K562 (cell line): ENCODE measurements around the gene BCL10. TPM values are rescaled to one million over a fixed set of nuclear protein-coding genes. Genes with fewer than 3 reads are reported as not detected.

Experiments
- ATAC-seq: fragments of 200-7000 bp; cut with Tn5 transposase; 3 replicates; pipeline ENCODE4 v1.9.1; 2020; ENCODE audit warnings: moderate library complexity
- BruUV-seq: library from RNA; stranded (reverse); fragments of 400-500 nt; replicated peaks from 2 replicates; lab custom pipeline; 2021; lab: Mats Ljungman, UMichigan
- CTCF ChIA-PET: fragments of 300-600 bp; formaldehyde crosslinking; extraction: SDS; loops from one replicate; lab custom pipeline; 2021; ENCODE audit warnings: low intra/inter-chr PET ratio; lab: Yijun Ruan, JAX
- POLR2A ChIA-PET: fragments of 300-600, 350-650 bp; sonication (Branson Sonifier 250); formaldehyde crosslinking; extraction: SDS; loops from one replicate; lab custom pipeline; 2021; ENCODE audit warnings: antibody characterized with exemption, inconsistent platforms; lab: Yijun Ruan, JAX
- DNase-seq, 4 experiments: peaks; one replicate each; pipeline versions ENCODE4 v3.0.0 to v3.0.0-alpha.2; 2011 to 2018; ENCODE audit warnings: low spot score in 3 of 4, mixed read lengths in 3 of 4; ENCODE audit errors: extremely low read depth in 1 of 4
- FAIRE-seq: peaks from 2 replicates; lab custom pipeline; 2011; peaks lifted over from hg19 to GRCh38; lab: Jason Lieb, UNC
- H2AFZ ChIP-seq: 2 replicates; pipeline ENCODE4 v1.6.0; 2011; ENCODE audit warnings: low read depth, low read length, control low read depth, inconsistent platforms
- H3K27ac ChIP-seq: fragments of 200-600 bp; 3 replicates; pipeline ENCODE4 v1.8.0; 2011; ENCODE audit warnings: low read depth, mild to moderate bottlenecking, control low read depth, inconsistent platforms, low read length, moderate library complexity, mixed read lengths; ENCODE audit errors: extremely low read depth
- H3K27me3 ChIP-seq, 2 experiments: fragments of 300-600 bp in 1 of 2; 2 replicates in 1 of 2; 3 replicates in 1 of 2; pipeline versions ENCODE4 v1.6.0 to v1.8.0; 2011; ENCODE audit warnings: inconsistent platforms in 2 of 2, low read length in 2 of 2, mild to moderate bottlenecking in 1 of 2, mixed read lengths in 1 of 2, moderate library complexity in 1 of 2; ENCODE audit not compliant: control insufficient read depth in 2 of 2, insufficient read depth in 2 of 2
- H3K36me3 ChIP-seq: fragments of 300-600 bp; 3 replicates; pipeline ENCODE4 v1.8.0; 2011; ENCODE audit warnings: mild to moderate bottlenecking, low read length, inconsistent platforms; ENCODE audit not compliant: control insufficient read depth, insufficient read depth
- H3K4me1 ChIP-seq, 2 experiments: fragments of 200-600 bp in 1 of 2; replicated peaks in 1 of 2; 2 replicates in 1 of 2; 3 replicates in 1 of 2; pipeline versions ENCODE4 v1.5.1 to v1.8.0; 2011; ENCODE audit warnings: inconsistent platforms in 2 of 2, low read length in 2 of 2, mild to moderate bottlenecking in 1 of 2, mixed read lengths in 1 of 2, moderate library complexity in 1 of 2; ENCODE audit not compliant: control insufficient read depth in 2 of 2, insufficient read depth in 2 of 2
- H3K4me2 ChIP-seq: 2 replicates; pipeline ENCODE4 v1.6.1; 2011; ENCODE audit warnings: low read length, control low read depth, inconsistent platforms, mixed read lengths; ENCODE audit not compliant: insufficient read depth
- H3K4me3 ChIP-seq: fragments of 200-600 bp; sonication (generic), shearing (Covaris generic); 2 replicates; pipeline ENCODE4 v1.5.1; 2016; ENCODE audit warnings: control low read depth, inconsistent platforms
- H3K79me2 ChIP-seq: fragments of 200-600 bp; 3 replicates; pipeline ENCODE4 v1.8.0; 2011; ENCODE audit warnings: low read length, inconsistent platforms; ENCODE audit not compliant: control insufficient read depth, insufficient read depth
- H3K9ac ChIP-seq, 2 experiments: 2 replicates each; pipeline versions ENCODE4 v1.6.0 to v1.6.1; 2011; ENCODE audit warnings: low read depth in 2 of 2, low read length in 2 of 2, control low read depth in 1 of 2, inconsistent platforms in 1 of 2, mild to moderate bottlenecking in 1 of 2, mixed read lengths in 1 of 2; ENCODE audit not compliant: insufficient read depth in 1 of 2
- H3K9me1 ChIP-seq: one replicate; pipeline ENCODE4 v1.6.0; 2011; ENCODE audit warnings: inconsistent platforms, mild to moderate bottlenecking, low read length, moderate library complexity; ENCODE audit not compliant: control insufficient read depth, insufficient read depth
- H3K9me3 ChIP-seq: replicated peaks from 2 replicates; pipeline ENCODE4 v1.5.1; 2011; ENCODE audit warnings: low read depth, low read length, inconsistent platforms; ENCODE audit not compliant: control insufficient read depth, insufficient read depth
- H4K20me1 ChIP-seq: replicated peaks from 2 replicates; pipeline ENCODE4 v1.6.1; 2011; ENCODE audit warnings: low read length, inconsistent platforms, mixed read lengths; ENCODE audit not compliant: control insufficient read depth, insufficient read depth
- BRD9 ChIP-seq: fragments of 450-650 bp; IDR thresholded peaks from 2 replicates; pipeline ENCODE4 v1.6.1; 2018; ENCODE audit warnings: low read depth; ENCODE audit not compliant: partially characterized antibody
- HNRNPK ChIP-seq: fragments of 200-400 bp; formaldehyde crosslinking; IDR thresholded peaks from one replicate; pipeline ENCODE4 v1.6.1; 2018; ENCODE audit warnings: mild to moderate bottlenecking, low read depth, low read length; ENCODE audit not compliant: poor library complexity, severe bottlenecking
- KAT7 ChIP-seq: sonication (generic); formaldehyde crosslinking; IDR thresholded peaks from 2 replicates; pipeline ENCODE4 v1.8.0; 2022; ENCODE audit warnings: missing genetic modification reagents, mild to moderate bottlenecking, borderline replicate concordance
- KLF1 ChIP-seq: fragments of 450-650 bp; IDR thresholded peaks from 2 replicates; pipeline ENCODE4 v1.6.1; 2016; ENCODE audit warnings: missing genetic modification characterization, missing compliant biosample characterization
- LARP7 ChIP-seq: fragments of 450-650 bp; IDR thresholded peaks from 2 replicates; pipeline ENCODE4 v1.6.1; 2016
- NCOA4 ChIP-seq: fragments of 450-650 bp; IDR thresholded peaks from 2 replicates; pipeline ENCODE4 v1.6.1; 2018; ENCODE audit warnings: mild to moderate bottlenecking; ENCODE audit not compliant: partially characterized antibody
- RAD21 ChIP-seq, 2 experiments: fragments of 250-450 bp in 1 of 2; fragments of 450-650 bp in 1 of 2; sonication (Bioruptor Pico) in 1 of 2; formaldehyde crosslinking in 1 of 2; IDR thresholded peaks in 1 of 2; conservative IDR thresholded peaks in 1 of 2; 2 replicates each; pipeline versions ENCODE4 v1.4.0 to v1.8.0; 2020 to 2022; ENCODE audit warnings: mild to moderate bottlenecking in 2 of 2, moderate library complexity in 1 of 2
- SMAD4 ChIP-seq: fragments of 250-450 bp; sonication (Bioruptor Pico); conservative IDR thresholded peaks from 2 replicates; pipeline ENCODE4 v1.8.0; 2021; ENCODE audit warnings: inconsistent platforms, mild to moderate bottlenecking, moderate library complexity
- ZNF785 ChIP-seq: fragments of 250-450 bp; sonication (Bioruptor Pico); IDR thresholded peaks from 2 replicates; pipeline ENCODE4 v1.4.0; 2020; ENCODE audit warnings: mild to moderate bottlenecking
- in situ Hi-C: fragments of 300-500 bp; cut with MboI; formaldehyde crosslinking; loops from 4 replicates; pipeline ENCODE4 v1.15.0; 2018; ENCODE audit warnings: inconsistent platforms, mixed read lengths
- intact Hi-C: fragments of 100-400 bp; cut with micrococcal nuclease; formaldehyde crosslinking; loops from 2 replicates; pipeline ENCODE4 v1.14.2; 2022
- polyA plus RNA-seq, 8 experiments: library from polyadenylated mRNA; depleted of rRNA in 4 of 8; stranded (reverse) in 5 of 8; unstranded in 3 of 8; fragments of >200 nt; fragmentation: Nextera tagmentation in 2 of 8; fragmentation: Illumina TruSeq in 1 of 8; extraction: Ambion mirVana in 2 of 8; extraction: Trizol in 1 of 8; gene quantifications; 2 replicates each; pipeline versions ENCODE4 v1.2.1 to v1.2.3, GENCODE V29; 2011 to 2014; ENCODE audit warnings: inconsistent platforms in 1 of 8, missing spikeins in 1 of 8
- total RNA-seq, 7 experiments: library from RNA; depleted of rRNA in 6 of 7; stranded (reverse); fragments of >200 nt in 6 of 7; fragmentation: Illumina TruSeq in 2 of 7; extraction: Trizol in 2 of 7; gene quantifications; 2 replicates each; pipeline versions ENCODE4 v1.2.1 to v1.2.3, GENCODE V29; 2011 to 2021; ENCODE audit warnings: low replicate concordance in 1 of 7
- TF ChIP-seq, protein P1 (sequence below): fragments of 250-450 bp; sonication (Bioruptor Pico); IDR thresholded peaks from 2 replicates; pipeline ENCODE4 v1.5.0; 2021
- TF ChIP-seq, protein P2 (sequence below): fragments of 450-650 bp; IDR thresholded peaks from 2 replicates; pipeline ENCODE4 v1.6.1; 2016; ENCODE audit warnings: borderline replicate concordance
- TF ChIP-seq, protein P3 (sequence below): fragments of 250-450 bp; sonication (Bioruptor Pico); IDR thresholded peaks from 2 replicates; pipeline ENCODE4 v1.4.0; 2020; ENCODE audit warnings: mild to moderate bottlenecking, moderate library complexity

The BCL10 gene
- total and polyA plus RNA-seq, 9 of the 15 experiments (the other 6 are each of a cell fraction or from before 2014, with no cell fraction given): 8.0 to 19.4 (median 12.3) TPM

DNA sequence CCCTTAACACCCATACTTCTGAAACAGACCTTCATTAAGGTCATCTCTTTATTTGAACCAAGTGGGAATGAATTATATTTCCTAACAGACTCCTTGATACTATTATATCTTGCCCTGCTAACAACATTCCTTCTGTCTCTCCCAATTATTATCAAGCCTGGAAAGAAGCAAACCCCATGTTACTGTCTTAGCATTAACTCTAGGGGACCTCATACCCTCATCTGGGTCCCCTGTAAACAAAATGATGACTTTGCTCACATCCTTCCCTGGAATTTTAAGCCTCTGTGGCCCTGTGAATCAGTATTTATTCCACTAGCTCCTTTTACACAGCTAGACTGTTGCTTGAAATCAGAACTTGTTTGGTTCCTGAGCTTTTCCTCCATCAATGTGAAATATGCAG is 38.3 kb upstream of the BCL10 start:
- ChIA-PET CTCF (no interaction called here), POLR2A (no interaction called here)
- no peaks in the 10 kb centered on the region for H3K36me3 ChIP-seq
- no peaks in the 10 kb centered on the region for H3K9me1 ChIP-seq
- H3K27me3 ChIP-seq: peaks cover 7 to 15% of the 10 kb centered on the region in 2 experiments; a peak in 2 of 5 replicates
- FAIRE-seq (no peak), ATAC-seq (no peak), DNase-seq (no peak)
- no peak overlapping the region for H3K27ac ChIP-seq
- no peaks in the 10 kb centered on the region for H3K9me3 ChIP-seq
- intact Hi-C loops (no loop called here), in situ Hi-C loops (no loop called here)
- no peak overlapping the region for H3K9ac ChIP-seq
- TF ChIP-seq ZNF785 (no peak), NCOA4 (no peak), RAD21 (CRISPR knock-in tag; conservative IDR thresholded peaks at IDR 0.05 in 1 of 2, IDR thresholded peaks at IDR 0.05 in 1 of 2) (no peak), SMAD4 (CRISPR knock-in tag) (no peak), LARP7 (no peak), KAT7 (CRISPR knock-in tag) (no peak), BRD9 (no peak), HNRNPK (no peak), KLF1 (tag) (no peak)
- TF ChIP-seq, protein P1, sequence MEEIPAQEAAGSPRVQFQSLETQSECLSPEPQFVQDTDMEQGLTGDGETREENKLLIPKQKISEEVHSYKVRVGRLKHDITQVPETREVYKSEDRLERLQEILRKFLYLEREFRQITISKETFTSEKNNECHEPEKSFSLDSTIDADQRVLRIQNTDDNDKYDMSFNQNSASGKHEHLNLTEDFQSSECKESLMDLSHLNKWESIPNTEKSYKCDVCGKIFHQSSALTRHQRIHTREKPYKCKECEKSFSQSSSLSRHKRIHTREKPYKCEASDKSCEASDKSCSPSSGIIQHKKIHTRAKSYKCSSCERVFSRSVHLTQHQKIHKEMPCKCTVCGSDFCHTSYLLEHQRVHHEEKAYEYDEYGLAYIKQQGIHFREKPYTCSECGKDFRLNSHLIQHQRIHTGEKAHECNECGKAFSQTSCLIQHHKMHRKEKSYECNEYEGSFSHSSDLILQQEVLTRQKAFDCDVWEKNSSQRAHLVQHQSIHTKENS: no peak
- TF ChIP-seq, protein P2, sequence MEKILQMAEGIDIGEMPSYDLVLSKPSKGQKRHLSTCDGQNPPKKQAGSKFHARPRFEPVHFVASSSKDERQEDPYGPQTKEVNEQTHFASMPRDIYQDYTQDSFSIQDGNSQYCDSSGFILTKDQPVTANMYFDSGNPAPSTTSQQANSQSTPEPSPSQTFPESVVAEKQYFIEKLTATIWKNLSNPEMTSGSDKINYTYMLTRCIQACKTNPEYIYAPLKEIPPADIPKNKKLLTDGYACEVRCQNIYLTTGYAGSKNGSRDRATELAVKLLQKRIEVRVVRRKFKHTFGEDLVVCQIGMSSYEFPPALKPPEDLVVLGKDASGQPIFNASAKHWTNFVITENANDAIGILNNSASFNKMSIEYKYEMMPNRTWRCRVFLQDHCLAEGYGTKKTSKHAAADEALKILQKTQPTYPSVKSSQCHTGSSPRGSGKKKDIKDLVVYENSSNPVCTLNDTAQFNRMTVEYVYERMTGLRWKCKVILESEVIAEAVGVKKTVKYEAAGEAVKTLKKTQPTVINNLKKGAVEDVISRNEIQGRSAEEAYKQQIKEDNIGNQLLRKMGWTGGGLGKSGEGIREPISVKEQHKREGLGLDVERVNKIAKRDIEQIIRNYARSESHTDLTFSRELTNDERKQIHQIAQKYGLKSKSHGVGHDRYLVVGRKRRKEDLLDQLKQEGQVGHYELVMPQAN: no peak
- TF ChIP-seq, protein P3, sequence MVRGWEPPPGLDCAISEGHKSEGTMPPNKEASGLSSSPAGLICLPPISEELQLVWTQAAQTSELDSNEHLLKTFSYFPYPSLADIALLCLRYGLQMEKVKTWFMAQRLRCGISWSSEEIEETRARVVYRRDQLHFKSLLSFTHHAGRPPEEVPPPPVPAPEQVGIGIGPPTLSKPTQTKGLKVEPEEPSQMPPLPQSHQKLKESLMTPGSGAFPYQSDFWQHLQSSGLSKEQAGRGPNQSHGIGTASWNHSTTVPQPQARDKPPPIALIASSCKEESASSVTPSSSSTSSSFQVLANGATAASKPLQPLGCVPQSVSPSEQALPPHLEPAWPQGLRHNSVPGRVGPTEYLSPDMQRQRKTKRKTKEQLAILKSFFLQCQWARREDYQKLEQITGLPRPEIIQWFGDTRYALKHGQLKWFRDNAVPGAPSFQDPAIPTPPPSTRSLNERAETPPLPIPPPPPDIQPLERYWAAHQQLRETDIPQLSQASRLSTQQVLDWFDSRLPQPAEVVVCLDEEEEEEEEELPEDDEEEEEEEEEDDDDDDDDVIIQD: no peak
- BruUV-seq: no TSS peak
- no peaks in the 10 kb centered on the region for H3K79me2 ChIP-seq
- H3K4me3 ChIP-seq: no peak overlapping the region
- no peak overlapping the region for H2AFZ ChIP-seq
- no peaks in the 10 kb centered on the region for H4K20me1 ChIP-seq
- H3K4me1 ChIP-seq: no peaks in the 10 kb centered on the region
- no peak overlapping the region for H3K4me2 ChIP-seq
